ENCODE measurements around the gene PRG3. TPM values are rescaled to one million over a fixed set of nuclear protein-coding genes. Genes with fewer than 3 reads are reported as not detected.

The PRG3 gene
- total RNA-seq, 6 experiments from 2014 or later: not detected

DNA sequence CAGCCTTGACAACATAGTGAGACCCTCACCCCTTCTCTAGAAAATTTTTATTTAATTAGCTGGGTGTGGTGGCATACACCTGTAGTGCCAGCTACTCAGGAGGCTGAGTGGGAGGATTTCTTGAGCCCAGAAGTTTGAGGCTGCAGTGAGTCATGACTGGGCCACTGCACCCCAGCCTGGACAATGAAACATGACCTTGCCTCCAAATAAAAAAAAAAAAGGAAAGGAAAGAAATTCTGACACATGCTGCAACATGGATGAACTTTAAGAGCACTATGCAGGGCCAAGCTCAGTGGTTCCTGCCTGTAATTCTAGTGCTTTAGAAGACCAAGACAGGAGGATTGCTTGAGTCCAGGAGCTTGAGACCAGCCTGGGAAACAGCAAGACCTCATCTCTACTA lies 37.2 kb upstream of the PRG3 start:
- Histone ChIP-seq H3K4me3 (no peak overlapping the region), H3K4me1 (peaks cover 0 to 7% (median 0%) of the 10 kb centered on the region in 4 donors), H3K27me3 (no peaks in the 10 kb centered on the region), H3K36me3 (peaks cover 29 to 82% (median 45%) of the 10 kb centered on the region in 4 donors), H3K27ac (no peak overlapping the region), H3K9me3 (no peaks in the 10 kb centered on the region)
- TF ChIP-seq POLR2A (IDR thresholded peaks at IDR 0.05): no peak
- TF ChIP-seq CTCF (IDR thresholded peaks at IDR 0.05): no peak
- intact Hi-C loops (cut with DNase I): no loop called here
- no peak for ATAC-seq
- DNase-seq: no peak

DNA sequence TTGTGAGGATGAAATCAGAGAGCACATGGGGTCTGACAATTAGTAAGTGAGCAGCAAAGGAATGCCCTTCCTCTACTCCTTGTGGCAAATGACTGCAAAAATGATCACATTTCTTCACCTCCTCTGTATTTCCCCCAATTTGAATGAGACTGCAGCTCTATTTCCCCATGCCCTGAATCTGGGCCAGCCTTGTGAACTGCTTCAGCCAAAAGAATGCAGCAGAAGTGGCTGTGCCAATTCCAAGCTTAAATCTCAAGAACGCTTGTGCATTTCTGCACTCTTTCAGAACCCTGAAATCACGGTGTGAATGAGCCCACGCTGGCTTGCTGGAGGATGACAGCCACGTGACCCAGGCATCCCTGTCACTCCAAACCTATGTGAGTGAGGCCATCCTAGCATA lies 36.1 kb upstream of the PRG3 start:
- Histone ChIP-seq H3K4me3 (no peak overlapping the region), H3K27ac (no peak overlapping the region), H3K36me3 (peaks cover 29 to 90% (median 46%) of the 10 kb centered on the region in 4 donors), H3K27me3 (no peaks in the 10 kb centered on the region), H3K9me3 (no peaks in the 10 kb centered on the region), H3K4me1 (peaks cover 0 to 4% (median 0%) of the 10 kb centered on the region in 4 donors)
- no peak for DNase-seq
- no peak for TF ChIP-seq CTCF (IDR thresholded peaks at IDR 0.05)
- TF ChIP-seq POLR2A (IDR thresholded peaks at IDR 0.05): no peak
- WGBS (ENCODE audit: insufficient coverage, low coverage, low lambda C conversion rate, missing lambda C conversion rate): 88% methylated on average over 4 of the region's 4 CpGs
- intact Hi-C loops (cut with DNase I): no loop called here
- ATAC-seq: no peak

DNA sequence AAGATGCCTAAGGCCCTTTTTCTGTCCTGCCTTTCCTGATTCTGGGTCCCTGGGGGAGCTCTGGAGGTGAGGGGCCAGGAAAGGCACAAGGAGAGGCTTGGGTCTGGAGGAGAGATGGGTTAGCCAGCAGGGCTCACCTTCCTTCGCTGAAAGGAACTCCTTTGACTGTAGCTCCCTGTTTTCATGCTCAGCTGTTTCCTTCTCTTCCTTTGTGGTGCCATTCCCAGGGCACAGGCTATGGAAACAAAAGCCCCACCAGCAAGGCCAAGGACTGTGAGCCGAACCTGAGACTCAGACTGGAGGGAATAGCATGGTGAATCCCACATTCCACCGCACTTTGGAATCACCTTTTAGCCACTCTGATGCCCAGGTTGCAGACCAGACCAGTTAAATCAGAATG lies 35.5 kb upstream of the PRG3 start:
- Histone ChIP-seq H3K4me3 (no peak overlapping the region), H3K27me3 (no peaks in the 10 kb centered on the region), H3K36me3 (peaks cover 29 to 96% (median 48%) of the 10 kb centered on the region in 4 donors), H3K27ac (no peak overlapping the region), H3K4me1 (no peaks in the 10 kb centered on the region), H3K9me3 (no peaks in the 10 kb centered on the region)
- intact Hi-C loops (cut with DNase I): no loop called here
- TF ChIP-seq CTCF (IDR thresholded peaks at IDR 0.05) (no peak), POLR2A (IDR thresholded peaks at IDR 0.05) (no peak)
- no peak for ATAC-seq
- WGBS (ENCODE audit: insufficient coverage, low coverage, low lambda C conversion rate, missing lambda C conversion rate): 75% methylated on average over 2 of the region's 3 CpGs
- no peak for DNase-seq

DNA sequence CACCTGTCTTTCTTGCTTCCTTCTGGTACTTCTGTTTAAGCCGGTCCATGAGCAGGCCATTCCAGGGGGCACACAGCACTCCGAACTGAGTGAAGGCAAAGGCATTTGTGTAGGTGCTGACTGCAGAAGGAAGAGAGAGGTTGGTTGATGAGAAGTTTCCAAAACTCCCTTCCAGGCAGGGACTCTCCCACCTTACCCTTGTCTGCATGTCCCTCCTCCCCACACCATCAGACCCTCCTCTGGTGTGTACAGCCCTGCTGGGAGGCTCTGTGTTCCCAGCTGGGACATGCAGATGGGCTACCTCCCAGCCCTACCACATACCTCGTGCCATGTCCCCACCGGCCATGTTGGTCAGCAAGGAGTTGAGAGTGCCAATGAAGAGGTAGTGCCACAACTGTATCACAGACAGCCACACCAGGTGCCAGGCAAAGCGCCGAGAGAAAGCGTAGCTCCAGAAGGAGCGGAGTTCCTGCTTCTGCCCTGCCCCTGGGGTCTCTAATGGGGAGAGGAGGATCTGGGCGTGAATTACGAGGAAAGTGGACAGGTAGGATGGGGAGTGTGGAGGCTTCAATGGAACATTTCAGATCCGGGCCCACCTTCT lies 33.8 kb upstream of the PRG3 start:
- H3K4me1 ChIP-seq: no peaks in the 10 kb centered on the region
- 100% methylated on average over 4 of the region's 11 CpGs for WGBS (ENCODE audit: insufficient coverage, low coverage, low lambda C conversion rate, missing lambda C conversion rate)
- H3K9me3 ChIP-seq: no peaks in the 10 kb centered on the region
- intact Hi-C loops (cut with DNase I): no loop called here
- no peak overlapping the region for H3K4me3 ChIP-seq
- no peaks in the 10 kb centered on the region for H3K27me3 ChIP-seq
- no peak overlapping the region for H3K27ac ChIP-seq
- H3K36me3 ChIP-seq: peaks cover 29 to 98% (median 55%) of the 10 kb centered on the region in 4 donors
- peak in 2 of 4 donors; percentile 20 to 24 for ATAC-seq
- TF ChIP-seq CTCF (IDR thresholded peaks at IDR 0.05) (no peak), POLR2A (IDR thresholded peaks at IDR 0.05) (no peak)
- DNase-seq: no peak

DNA sequence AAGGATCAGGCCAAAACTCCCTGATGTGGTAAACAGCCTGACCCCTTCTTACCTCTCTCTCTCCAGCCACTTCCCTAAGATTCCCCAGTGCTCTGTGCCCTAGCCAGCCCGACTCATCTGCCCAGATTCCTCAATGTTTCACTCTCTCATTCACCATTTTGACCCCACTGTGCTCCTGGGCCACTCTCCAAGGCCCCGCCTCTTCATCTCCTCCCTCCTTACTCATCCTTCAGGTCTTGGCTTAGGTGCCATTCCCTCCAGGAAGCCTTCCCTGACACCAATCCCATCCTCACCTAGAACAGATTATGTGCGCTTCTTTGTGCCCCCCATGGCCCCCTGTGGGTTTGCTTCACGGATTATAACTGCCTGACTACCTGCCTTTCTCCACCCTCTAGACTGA lies 32.7 kb upstream of the PRG3 start:
- Histone ChIP-seq H3K9me3 (no peaks in the 10 kb centered on the region), H3K4me1 (no peaks in the 10 kb centered on the region), H3K4me3 (no peak overlapping the region), H3K27me3 (no peaks in the 10 kb centered on the region), H3K27ac (no peak overlapping the region), H3K36me3 (peaks cover 38 to 100% (median 62%) of the 10 kb centered on the region in 4 donors)
- 92% methylated on average over 4 of the region's 4 CpGs for WGBS (ENCODE audit: insufficient coverage, low coverage, low lambda C conversion rate, missing lambda C conversion rate)
- peak in 3 of 4 donors; percentile 14 to 31 (median 18) for ATAC-seq
- TF ChIP-seq POLR2A (IDR thresholded peaks at IDR 0.05) (no peak), CTCF (IDR thresholded peaks at IDR 0.05) (no peak)
- intact Hi-C loops (cut with DNase I): no loop called here
- no peak for DNase-seq

Measured in right lobe of liver (tissue), 6 donors.